H9 (cell line): Measurements from ENCODE around the gene RBM33. TPM values are rescaled to one million over a fixed set of nuclear protein-coding genes. Genes with fewer than 3 reads are reported as not detected.
A peak's percentile ranks its signal among the peaks of the same experiment; 100 is the strongest.

Experiments
- DNase-seq: peaks from one replicate; pipeline ENCODE4 v3.0.0-alpha.2; 2017
- H2AFZ ChIP-seq: one replicate; pipeline ENCODE4 v1.6.1; 2013; ENCODE audit warnings: mild to moderate bottlenecking, low read length, control low read depth, moderate library complexity
- H2AK5ac ChIP-seq: 2 replicates; pipeline ENCODE4 v1.6.1; 2013; ENCODE audit warnings: low read length, control low read depth, mixed read lengths; ENCODE audit not compliant: insufficient read length
- H2BK120ac ChIP-seq: one replicate; pipeline ENCODE4 v1.6.1; 2013; ENCODE audit warnings: low read depth, mild to moderate bottlenecking, low read length, control low read depth, inconsistent platforms; ENCODE audit not compliant: poor library complexity, severe bottlenecking
- H2BK12ac ChIP-seq: 2 replicates; pipeline ENCODE4 v1.6.1; 2013; ENCODE audit warnings: low read length, control low read depth, mixed read lengths, low read depth; ENCODE audit not compliant: insufficient read length
- H2BK15ac ChIP-seq: 2 replicates; pipeline ENCODE4 v1.6.1; 2013; ENCODE audit warnings: low read depth, low read length, control low read depth
- H2BK20ac ChIP-seq: one replicate; pipeline ENCODE4 v1.6.1; 2013; ENCODE audit warnings: low read depth, mild to moderate bottlenecking, low read length, control low read depth, inconsistent platforms; ENCODE audit not compliant: poor library complexity, severe bottlenecking
- H2BK5ac ChIP-seq: 2 replicates; pipeline ENCODE4 v1.6.1; 2013; ENCODE audit warnings: low read length, control low read depth, mixed read lengths; ENCODE audit not compliant: insufficient read length
- H3K14ac ChIP-seq: 2 replicates; pipeline ENCODE4 v1.6.1; 2013; ENCODE audit warnings: low read length, control low read depth; ENCODE audit not compliant: insufficient read depth
- H3K18ac ChIP-seq: 2 replicates; pipeline ENCODE4 v1.6.1; 2013; ENCODE audit warnings: low read depth, mild to moderate bottlenecking, mixed read lengths, low read length, control low read depth; ENCODE audit not compliant: insufficient read length
- H3K23ac ChIP-seq: 2 replicates; pipeline ENCODE4 v1.6.1; 2013; ENCODE audit warnings: low read length, control low read depth, mixed read lengths, low read depth; ENCODE audit not compliant: insufficient read length
- H3K23me2 ChIP-seq: 2 replicates; pipeline ENCODE4 v1.6.1; 2013; ENCODE audit warnings: low read depth, mild to moderate bottlenecking, mixed read lengths, low read length, control low read depth; ENCODE audit not compliant: insufficient read length, poor library complexity, severe bottlenecking
- H3K27ac ChIP-seq: 2 replicates; pipeline ENCODE4 v1.5.1; 2013; ENCODE audit warnings: low read length, control low read depth, mixed read lengths, low read depth; ENCODE audit not compliant: insufficient read length
- H3K27me3 ChIP-seq: 2 replicates; pipeline ENCODE4 v1.6.1; 2013; ENCODE audit warnings: low read length, control low read depth, inconsistent platforms; ENCODE audit not compliant: insufficient read depth
- H3K4ac ChIP-seq: 2 replicates; pipeline ENCODE4 v1.6.1; 2013; ENCODE audit warnings: low read depth, mild to moderate bottlenecking, control low read depth, inconsistent platforms, low read length, moderate library complexity
- H3K4me1 ChIP-seq: 2 replicates; pipeline ENCODE4 v1.6.1; 2013; ENCODE audit warnings: low read length, control low read depth, inconsistent platforms; ENCODE audit not compliant: insufficient read depth
- H3K4me2 ChIP-seq: 2 replicates; pipeline ENCODE4 v1.6.1; 2013; ENCODE audit warnings: low read length, control low read depth, mixed read lengths; ENCODE audit not compliant: insufficient read length, insufficient read depth
- H3K56ac ChIP-seq: 2 replicates; pipeline ENCODE4 v1.6.1; 2013; ENCODE audit warnings: low read depth, mild to moderate bottlenecking, mixed read lengths, low read length, control low read depth; ENCODE audit not compliant: insufficient read length
- H3K79me1 ChIP-seq: 2 replicates; pipeline ENCODE4 v1.6.1; 2013; ENCODE audit warnings: low read depth, mild to moderate bottlenecking, moderate library complexity, low read length, control low read depth, inconsistent platforms; ENCODE audit not compliant: insufficient read depth, poor library complexity, severe bottlenecking
- H3K79me2 ChIP-seq: 2 replicates; pipeline ENCODE4 v1.6.1; 2013; ENCODE audit warnings: low read length, control low read depth, inconsistent platforms; ENCODE audit not compliant: insufficient read depth
- H3K9ac ChIP-seq: 2 replicates; pipeline ENCODE4 v1.6.1; 2013; ENCODE audit warnings: low read length, control low read depth, mixed read lengths; ENCODE audit not compliant: insufficient read length; ENCODE audit errors: extremely low read depth
- H3K9me3 ChIP-seq: one replicate; pipeline ENCODE4 v1.6.1; 2013; ENCODE audit warnings: low read depth, low read length, inconsistent platforms; ENCODE audit not compliant: control insufficient read depth
- H3T11ph ChIP-seq: one replicate; pipeline ENCODE4 v1.6.1; 2013; ENCODE audit warnings: mild to moderate bottlenecking, low read length, control low read depth, inconsistent platforms
- H4K20me1 ChIP-seq: one replicate; pipeline ENCODE4 v1.6.1; 2013; ENCODE audit not compliant: control insufficient read depth, insufficient read length, insufficient read depth
- H4K5ac ChIP-seq: 2 replicates; pipeline ENCODE4 v1.6.1; 2013; ENCODE audit warnings: low read depth, mild to moderate bottlenecking, mixed read lengths, low read length, control low read depth; ENCODE audit not compliant: insufficient read length
- H4K8ac ChIP-seq: replicated peaks from 2 replicates; pipeline ENCODE4 v1.6.1; 2013; ENCODE audit warnings: low read length, control low read depth, mixed read lengths, low read depth; ENCODE audit not compliant: insufficient read length
- H4K91ac ChIP-seq: 2 replicates; pipeline ENCODE4 v1.6.1; 2013; ENCODE audit warnings: low read depth, mild to moderate bottlenecking, moderate library complexity, mixed read lengths, low read length, control low read depth; ENCODE audit not compliant: insufficient read length
- H3K27ac Mint-ChIP-seq, 3 experiments: 2 replicates in 2 of 3; 3 replicates in 1 of 3; pipeline ENCODE4 v1.8.0; 2020 to 2021; ENCODE audit warnings: mixed read lengths in 3 of 3, mild to moderate bottlenecking in 1 of 3, moderate library complexity in 1 of 3
- H3K27me3 Mint-ChIP-seq: 2 replicates; pipeline ENCODE4 v1.8.0; 2021; ENCODE audit warnings: low read depth, mild to moderate bottlenecking, moderate library complexity, mixed read lengths
- H3K36me3 Mint-ChIP-seq, 3 experiments: 2 replicates in 2 of 3; 3 replicates in 1 of 3; pipeline ENCODE4 v1.8.0; 2020 to 2021; ENCODE audit warnings: low read depth in 3 of 3, mixed read lengths in 3 of 3; ENCODE audit not compliant: insufficient read depth in 1 of 3
- H3K4me1 Mint-ChIP-seq, 2 experiments: 2 replicates each; pipeline ENCODE4 v1.8.0; 2020; ENCODE audit warnings: mixed read lengths in 2 of 2
- H3K4me3 Mint-ChIP-seq, 2 experiments: 2 replicates in 1 of 2; 3 replicates in 1 of 2; pipeline ENCODE4 v1.8.0; 2020 to 2021; ENCODE audit warnings: mild to moderate bottlenecking in 2 of 2, mixed read lengths in 2 of 2, moderate library complexity in 1 of 2
- H3K9me3 Mint-ChIP-seq, 2 experiments: 2 replicates in 1 of 2; 3 replicates in 1 of 2; pipeline ENCODE4 v1.8.0; 2020; ENCODE audit warnings: mild to moderate bottlenecking in 2 of 2, mixed read lengths in 2 of 2, moderate library complexity in 1 of 2
- WGBS: extraction: QIAGEN DNeasy Blood & Tissue Kit; methylation state at CpG from one replicate; pipeline ENCODE4 v1.1.7; 2013; ENCODE audit warnings: missing lambda C conversion rate, low lambda C conversion rate, mixed read lengths; ENCODE audit not compliant: insufficient read length; ENCODE audit errors: extremely low coverage; 5-methylcytosine and 5-hydroxymethylcytosine counted together
- total RNA-seq: library from RNA; stranded (reverse); gene quantifications from 2 replicates; pipeline ENCODE4 v1.2.1, GENCODE V29; 2021
- TF ChIP-seq, protein P1 (sequence below): fragments of 200-600 bp; sonication (generic); conservative IDR thresholded peaks from 3 replicates; pipeline ENCODE4 v1.8.0; 2021; ENCODE audit warnings: antibody characterized with exemption, mild to moderate bottlenecking

The RBM33 gene
- total RNA-seq, 1 experiment from 2014 or later: 71.3 TPM

DNA sequence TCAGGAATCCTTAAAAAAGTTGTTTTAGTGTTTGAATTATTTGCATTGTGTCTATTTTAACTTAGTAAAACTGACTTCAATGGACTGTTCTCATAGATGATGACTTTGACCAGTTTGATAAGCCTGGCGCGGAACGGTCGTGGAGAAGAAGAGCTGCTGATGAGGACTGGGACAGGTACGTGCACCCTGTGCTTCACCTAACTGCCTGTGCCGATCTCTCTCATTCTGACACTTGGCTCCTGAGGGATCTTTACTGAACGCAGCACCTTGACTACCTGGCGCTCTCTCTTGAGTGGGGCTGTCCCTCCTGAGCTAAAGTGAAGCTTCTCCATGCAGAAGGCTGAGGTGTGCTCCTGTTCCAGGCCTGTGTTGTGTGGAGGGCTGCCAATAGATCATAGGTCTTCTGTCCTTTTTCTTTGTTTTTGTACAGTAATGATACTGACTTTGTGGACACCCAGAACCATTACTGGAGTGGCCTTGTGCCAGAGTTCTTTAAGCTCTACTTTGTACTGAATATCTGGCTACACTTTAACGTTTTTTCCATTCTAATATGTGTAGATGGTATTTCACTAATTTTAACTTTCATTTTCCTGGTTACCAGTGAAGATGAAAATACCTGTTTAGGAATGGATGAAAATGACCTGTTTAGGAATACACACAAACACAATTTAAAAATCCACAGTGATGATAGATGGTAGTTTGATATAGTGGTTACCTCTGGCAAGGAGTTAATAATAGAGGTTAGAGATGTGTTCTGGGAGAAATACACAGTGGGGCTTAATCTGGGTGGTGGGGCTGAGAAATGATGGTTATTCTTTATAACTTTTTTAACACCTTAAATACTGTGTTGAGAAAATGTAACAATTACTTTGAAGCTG is 20.9 kb downstream of the RBM33 start:
- peak overlapping the region in 2 of 3 experiments; percentile 13 to 35; a peak in 1 of 7 replicates for H3K27ac Mint-ChIP-seq
- Histone ChIP-seq H2AFZ (no peak overlapping the region), H3K27ac (no peak overlapping the region)

More for the DNA sequence above, 20.9 kb downstream of the RBM33 start:
- no peak for DNase-seq
- H3K27me3 Mint-ChIP-seq: no peaks in the 10 kb centered on the region
- H3T11ph ChIP-seq: no peak overlapping the region
- H3K4me1 ChIP-seq: peaks cover 3% of the 10 kb centered on the region; the same call in 1 of the 2 replicates
- H3K23me2 ChIP-seq: no peaks in the 10 kb centered on the region
- H3K79me1 ChIP-seq: peaks cover 12% of the 10 kb centered on the region
- H3K18ac ChIP-seq: no peak overlapping the region
- no peak overlapping the region for H2BK15ac ChIP-seq
- no CpG with 5 or more reads among the region's 9 CpGs for WGBS
- no peaks in the 10 kb centered on the region for H3K27me3 ChIP-seq
- H3K14ac ChIP-seq: no peak overlapping the region; the same call in 1 of the 2 replicates
- H3K4me3 Mint-ChIP-seq: no peak overlapping the region
- H3K4me1 Mint-ChIP-seq: peaks cover 29 to 30% of the 10 kb centered on the region in 2 experiments
- H3K36me3 Mint-ChIP-seq: peaks cover 5 to 14% (median 13%) of the 10 kb centered on the region in 3 experiments; a peak in 6 of 7 replicates
- H4K5ac ChIP-seq: no peak overlapping the region
- H4K20me1 ChIP-seq: no peaks in the 10 kb centered on the region
- H3K4me2 ChIP-seq: no peak overlapping the region
- H3K4ac ChIP-seq: no peak overlapping the region
- no peak overlapping the region for H3K23ac ChIP-seq
- no peak overlapping the region for H3K56ac ChIP-seq
- H2BK5ac ChIP-seq: no peak overlapping the region
- H3K9ac ChIP-seq: no peak overlapping the region
- no peak overlapping the region for H4K91ac ChIP-seq
- H4K8ac ChIP-seq: no peak overlapping the region
- no peak overlapping the region for H2BK20ac ChIP-seq
- H2AK5ac ChIP-seq: no peak overlapping the region
- H2BK12ac ChIP-seq: no peak overlapping the region
- H2BK120ac ChIP-seq: no peak overlapping the region
- H3K9me3 Mint-ChIP-seq: no peaks in the 10 kb centered on the region
- H3K79me2 ChIP-seq: peaks cover 37% of the 10 kb centered on the region; the same call in 1 of the 2 replicates
- TF ChIP-seq, protein P1, sequence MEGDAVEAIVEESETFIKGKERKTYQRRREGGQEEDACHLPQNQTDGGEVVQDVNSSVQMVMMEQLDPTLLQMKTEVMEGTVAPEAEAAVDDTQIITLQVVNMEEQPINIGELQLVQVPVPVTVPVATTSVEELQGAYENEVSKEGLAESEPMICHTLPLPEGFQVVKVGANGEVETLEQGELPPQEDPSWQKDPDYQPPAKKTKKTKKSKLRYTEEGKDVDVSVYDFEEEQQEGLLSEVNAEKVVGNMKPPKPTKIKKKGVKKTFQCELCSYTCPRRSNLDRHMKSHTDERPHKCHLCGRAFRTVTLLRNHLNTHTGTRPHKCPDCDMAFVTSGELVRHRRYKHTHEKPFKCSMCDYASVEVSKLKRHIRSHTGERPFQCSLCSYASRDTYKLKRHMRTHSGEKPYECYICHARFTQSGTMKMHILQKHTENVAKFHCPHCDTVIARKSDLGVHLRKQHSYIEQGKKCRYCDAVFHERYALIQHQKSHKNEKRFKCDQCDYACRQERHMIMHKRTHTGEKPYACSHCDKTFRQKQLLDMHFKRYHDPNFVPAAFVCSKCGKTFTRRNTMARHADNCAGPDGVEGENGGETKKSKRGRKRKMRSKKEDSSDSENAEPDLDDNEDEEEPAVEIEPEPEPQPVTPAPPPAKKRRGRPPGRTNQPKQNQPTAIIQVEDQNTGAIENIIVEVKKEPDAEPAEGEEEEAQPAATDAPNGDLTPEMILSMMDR: no peak
- no peaks in the 10 kb centered on the region for H3K9me3 ChIP-seq
